HepG2 (cell line): ENCODE measurements around the gene ATP5F1E. TPM values are rescaled to one million over a fixed set of nuclear protein-coding genes. Genes with fewer than 3 reads are reported as not detected.

Experiments
- CREM ChIP-seq, 2 experiments: sonication (generic) in 1 of 2; formaldehyde crosslinking in 1 of 2; IDR thresholded peaks; 2 replicates each; pipeline versions ENCODE4 v1.4.0 to v1.6.1; 2016 to 2020; ENCODE audit warnings: antibody characterized with exemption in 1 of 2, mild to moderate bottlenecking in 1 of 2, missing genetic modification reagents in 1 of 2
- HIVEP1 ChIP-seq: sonication (generic); formaldehyde crosslinking; IDR thresholded peaks from 2 replicates; pipeline ENCODE4 v1.4.0; 2020; ENCODE audit warnings: mild to moderate bottlenecking, missing genetic modification reagents
- KLF6 ChIP-seq: IDR thresholded peaks from 2 replicates; pipeline ENCODE4 v1.8.0; 2016; ENCODE audit warnings: missing biosample characterization, missing genetic modification reagents
- PBX2 ChIP-seq: IDR thresholded peaks from 2 replicates; pipeline ENCODE4 v1.6.1; 2016; ENCODE audit warnings: control low read depth
- PRDM15 ChIP-seq: sonication (generic); formaldehyde crosslinking; IDR thresholded peaks from 2 replicates; pipeline ENCODE4 v1.4.0; 2020; ENCODE audit warnings: missing genetic modification reagents
- ZNF768 ChIP-seq: sonication (generic); formaldehyde crosslinking; IDR thresholded peaks from 2 replicates; pipeline ENCODE4 v1.4.0; 2020; ENCODE audit warnings: missing genetic modification reagents
- polyA plus RNA-seq, 8 experiments: library from polyadenylated mRNA; depleted of rRNA in 3 of 8; stranded (reverse) in 7 of 8; unstranded in 1 of 8; fragments of >200 nt; fragmentation: Illumina TruSeq in 4 of 8; extraction: Trizol in 4 of 8; gene quantifications; 2 replicates each; pipeline versions ENCODE4 v1.2.1 to v1.2.3, GENCODE V29; 2011 to 2016; ENCODE audit warnings: low read depth in 4 of 8, missing spikeins in 1 of 8, mixed read lengths in 1 of 8; ENCODE audit not compliant: insufficient read depth in 1 of 8
- total RNA-seq, 5 experiments: library from RNA; depleted of rRNA; stranded (reverse); fragments of >200 nt; fragmentation: Illumina TruSeq; extraction: Trizol; gene quantifications; 2 replicates each; pipeline ENCODE4 v1.2.3, GENCODE V29; 2016; ENCODE audit warnings: low read depth in 1 of 5
- TF ChIP-seq, protein P1 (sequence below), 2 experiments: sonication (generic) in 1 of 2; formaldehyde crosslinking in 1 of 2; IDR thresholded peaks; 2 replicates each; pipeline versions ENCODE4 v1.6.1 to v1.9.0; 2014 to 2022; ENCODE audit warnings: antibody characterized with exemption in 1 of 2, borderline replicate concordance in 1 of 2, inconsistent platforms in 1 of 2, low read depth in 1 of 2, missing genetic modification reagents in 1 of 2
- TF ChIP-seq, protein P2 (sequence below): sonication (generic); formaldehyde crosslinking; IDR thresholded peaks from 2 replicates; pipeline ENCODE4 v1.5.1; 2020; ENCODE audit warnings: mild to moderate bottlenecking, missing genetic modification reagents, moderate library complexity
- TF ChIP-seq, protein P3 (sequence below): sonication (generic); formaldehyde crosslinking; IDR thresholded peaks from 2 replicates; pipeline ENCODE4 v1.9.0; 2022; ENCODE audit warnings: missing genetic modification reagents, mild to moderate bottlenecking, borderline replicate concordance

ATP5F1E gene
- total and polyA plus RNA-seq, 2 of the 13 experiments (the other 11 are each of a cell fraction or from before 2014, with no cell fraction given) = 121 to 134 TPM

GRCh38 chr20:58995461-58996225, 36.5 kb downstream of the ATP5F1E start (continued):
- TF ChIP-seq, protein P1, sequence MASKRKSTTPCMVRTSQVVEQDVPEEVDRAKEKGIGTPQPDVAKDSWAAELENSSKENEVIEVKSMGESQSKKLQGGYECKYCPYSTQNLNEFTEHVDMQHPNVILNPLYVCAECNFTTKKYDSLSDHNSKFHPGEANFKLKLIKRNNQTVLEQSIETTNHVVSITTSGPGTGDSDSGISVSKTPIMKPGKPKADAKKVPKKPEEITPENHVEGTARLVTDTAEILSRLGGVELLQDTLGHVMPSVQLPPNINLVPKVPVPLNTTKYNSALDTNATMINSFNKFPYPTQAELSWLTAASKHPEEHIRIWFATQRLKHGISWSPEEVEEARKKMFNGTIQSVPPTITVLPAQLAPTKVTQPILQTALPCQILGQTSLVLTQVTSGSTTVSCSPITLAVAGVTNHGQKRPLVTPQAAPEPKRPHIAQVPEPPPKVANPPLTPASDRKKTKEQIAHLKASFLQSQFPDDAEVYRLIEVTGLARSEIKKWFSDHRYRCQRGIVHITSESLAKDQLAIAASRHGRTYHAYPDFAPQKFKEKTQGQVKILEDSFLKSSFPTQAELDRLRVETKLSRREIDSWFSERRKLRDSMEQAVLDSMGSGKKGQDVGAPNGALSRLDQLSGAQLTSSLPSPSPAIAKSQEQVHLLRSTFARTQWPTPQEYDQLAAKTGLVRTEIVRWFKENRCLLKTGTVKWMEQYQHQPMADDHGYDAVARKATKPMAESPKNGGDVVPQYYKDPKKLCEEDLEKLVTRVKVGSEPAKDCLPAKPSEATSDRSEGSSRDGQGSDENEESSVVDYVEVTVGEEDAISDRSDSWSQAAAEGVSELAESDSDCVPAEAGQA (IDR thresholded peaks at IDR 0.05; ENCODE audit: low read depth) = peak; percentile 70; the same call in 1 of the 2 replicates
- TF ChIP-seq, protein P1 (CRISPR knock-in tag; IDR thresholded peaks at IDR 0.05; ENCODE audit: borderline replicate concordance) = no peak
- TF ChIP-seq HIVEP1 (CRISPR knock-in tag) (0 out of 2 replicates have a peak, but pooled peaks have one; percentile 15), PRDM15 (CRISPR knock-in tag) (no peak), KLF6 (CRISPR knock-in tag) (peak; percentile 21; the same call in 1 of the 2 replicates), PBX2 (CRISPR knock-in tag) (no peak), CREM (IDR thresholded peaks at IDR 0.05) (peak; percentile 68), CREM (CRISPR knock-in tag; IDR thresholded peaks at IDR 0.05) (no peak), ZNF768 (CRISPR knock-in tag) (peak; percentile 57; the same call in 1 of the 2 replicates)
- TF ChIP-seq, protein P2, sequence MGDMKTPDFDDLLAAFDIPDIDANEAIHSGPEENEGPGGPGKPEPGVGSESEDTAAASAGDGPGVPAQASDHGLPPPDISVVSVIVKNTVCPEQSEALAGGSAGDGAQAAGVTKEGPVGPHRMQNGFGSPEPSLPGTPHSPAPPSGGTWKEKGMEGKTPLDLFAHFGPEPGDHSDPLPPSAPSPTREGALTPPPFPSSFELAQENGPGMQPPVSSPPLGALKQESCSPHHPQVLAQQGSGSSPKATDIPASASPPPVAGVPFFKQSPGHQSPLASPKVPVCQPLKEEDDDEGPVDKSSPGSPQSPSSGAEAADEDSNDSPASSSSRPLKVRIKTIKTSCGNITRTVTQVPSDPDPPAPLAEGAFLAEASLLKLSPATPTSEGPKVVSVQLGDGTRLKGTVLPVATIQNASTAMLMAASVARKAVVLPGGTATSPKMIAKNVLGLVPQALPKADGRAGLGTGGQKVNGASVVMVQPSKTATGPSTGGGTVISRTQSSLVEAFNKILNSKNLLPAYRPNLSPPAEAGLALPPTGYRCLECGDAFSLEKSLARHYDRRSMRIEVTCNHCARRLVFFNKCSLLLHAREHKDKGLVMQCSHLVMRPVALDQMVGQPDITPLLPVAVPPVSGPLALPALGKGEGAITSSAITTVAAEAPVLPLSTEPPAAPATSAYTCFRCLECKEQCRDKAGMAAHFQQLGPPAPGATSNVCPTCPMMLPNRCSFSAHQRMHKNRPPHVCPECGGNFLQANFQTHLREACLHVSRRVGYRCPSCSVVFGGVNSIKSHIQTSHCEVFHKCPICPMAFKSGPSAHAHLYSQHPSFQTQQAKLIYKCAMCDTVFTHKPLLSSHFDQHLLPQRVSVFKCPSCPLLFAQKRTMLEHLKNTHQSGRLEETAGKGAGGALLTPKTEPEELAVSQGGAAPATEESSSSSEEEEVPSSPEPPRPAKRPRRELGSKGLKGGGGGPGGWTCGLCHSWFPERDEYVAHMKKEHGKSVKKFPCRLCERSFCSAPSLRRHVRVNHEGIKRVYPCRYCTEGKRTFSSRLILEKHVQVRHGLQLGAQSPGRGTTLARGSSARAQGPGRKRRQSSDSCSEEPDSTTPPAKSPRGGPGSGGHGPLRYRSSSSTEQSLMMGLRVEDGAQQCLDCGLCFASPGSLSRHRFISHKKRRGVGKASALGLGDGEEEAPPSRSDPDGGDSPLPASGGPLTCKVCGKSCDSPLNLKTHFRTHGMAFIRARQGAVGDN (CRISPR knock-in tag) = peak; percentile 90
- TF ChIP-seq, protein P3, sequence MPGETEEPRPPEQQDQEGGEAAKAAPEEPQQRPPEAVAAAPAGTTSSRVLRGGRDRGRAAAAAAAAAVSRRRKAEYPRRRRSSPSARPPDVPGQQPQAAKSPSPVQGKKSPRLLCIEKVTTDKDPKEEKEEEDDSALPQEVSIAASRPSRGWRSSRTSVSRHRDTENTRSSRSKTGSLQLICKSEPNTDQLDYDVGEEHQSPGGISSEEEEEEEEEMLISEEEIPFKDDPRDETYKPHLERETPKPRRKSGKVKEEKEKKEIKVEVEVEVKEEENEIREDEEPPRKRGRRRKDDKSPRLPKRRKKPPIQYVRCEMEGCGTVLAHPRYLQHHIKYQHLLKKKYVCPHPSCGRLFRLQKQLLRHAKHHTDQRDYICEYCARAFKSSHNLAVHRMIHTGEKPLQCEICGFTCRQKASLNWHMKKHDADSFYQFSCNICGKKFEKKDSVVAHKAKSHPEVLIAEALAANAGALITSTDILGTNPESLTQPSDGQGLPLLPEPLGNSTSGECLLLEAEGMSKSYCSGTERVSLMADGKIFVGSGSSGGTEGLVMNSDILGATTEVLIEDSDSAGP = no peak; the same call in 1 of the 2 replicates
